OCI-LY1 (cell line): ENCODE results near the gene CLCN5.

Source experiments
- H2AFZ ChIP-seq: fragments of 200-600 bp; sonication (generic), shearing (Covaris generic); 2 replicates; pipeline ENCODE4 v1.6.0; 2014; ENCODE audit warnings: antibody characterized with exemption, mild to moderate bottlenecking, low read length
- H3F3A ChIP-seq: fragments of 200-600 bp; sonication (generic), shearing (Covaris generic); 2 replicates; pipeline ENCODE4 v1.6.0; 2014; ENCODE audit warnings: mild to moderate bottlenecking, antibody characterized with exemption, low read length, moderate library complexity; ENCODE audit not compliant: insufficient read depth
- H3K27ac ChIP-seq: fragments of 200-600 bp; sonication (generic); 2 replicates; pipeline ENCODE4 v1.5.1; 2014; ENCODE audit warnings: low read length, mixed run types, mild to moderate bottlenecking, low read depth; ENCODE audit not compliant: poor library complexity, severe bottlenecking
- H3K27me3 ChIP-seq: fragments of 200-600 bp; sonication (generic); 2 replicates; pipeline ENCODE4 v1.6.0; 2014; ENCODE audit warnings: antibody characterized with exemption, mild to moderate bottlenecking, low read length, moderate library complexity; ENCODE audit not compliant: insufficient read depth
- H3K36me3 ChIP-seq: fragments of 200-600 bp; sonication (generic); 2 replicates; pipeline ENCODE4 v1.6.1; 2014; ENCODE audit warnings: mild to moderate bottlenecking, antibody characterized with exemption, low read length, moderate library complexity, mixed read lengths; ENCODE audit not compliant: insufficient read depth
- H3K4me1 ChIP-seq: fragments of 200-600 bp; sonication (generic); 2 replicates; pipeline ENCODE4 v1.5.1; 2014; ENCODE audit warnings: mild to moderate bottlenecking, low read length, moderate library complexity; ENCODE audit not compliant: insufficient read depth, severe bottlenecking
- H3K4me2 ChIP-seq: fragments of 200-600 bp; sonication (generic), shearing (Covaris generic); 2 replicates; pipeline ENCODE4 v1.6.1; 2014; ENCODE audit warnings: low read length
- H3K4me3 ChIP-seq: fragments of 200-600 bp; sonication (generic); 2 replicates; pipeline ENCODE4 v1.5.1; 2014; ENCODE audit warnings: low read length, low read depth, mild to moderate bottlenecking, mixed read lengths; ENCODE audit not compliant: poor library complexity, severe bottlenecking
- H3K79me2 ChIP-seq: fragments of 200-600 bp; shearing (Covaris generic); 2 replicates; pipeline ENCODE4 v1.6.1; 2016; ENCODE audit warnings: mixed run types, low read length, mixed read lengths; ENCODE audit not compliant: insufficient read depth
- H3K9ac ChIP-seq: fragments of 200-600 bp; sonication (generic), shearing (Covaris generic); 2 replicates; pipeline ENCODE4 v1.6.1; 2014; ENCODE audit warnings: mild to moderate bottlenecking, low read length, mixed read lengths
- H3K9me2 ChIP-seq: fragments of 200-600 bp; sonication (generic), shearing (Covaris generic); 2 replicates; pipeline ENCODE4 v1.6.1; 2014; ENCODE audit warnings: low read depth, mild to moderate bottlenecking, low read length, mixed read lengths
- H3K9me3 ChIP-seq: fragments of 200-600 bp; shearing (Covaris generic); 2 replicates; pipeline ENCODE4 v1.6.1; 2014; ENCODE audit warnings: low read length, mixed read lengths
- H4K20me1 ChIP-seq: fragments of 200-600 bp; sonication (generic), shearing (Covaris generic); 2 replicates; pipeline ENCODE4 v1.6.0; 2016; ENCODE audit warnings: mild to moderate bottlenecking, low read length; ENCODE audit not compliant: insufficient read depth
- EZH2 ChIP-seq: fragments of 200-600 bp; sonication (generic), shearing (Covaris generic); IDR thresholded peaks from 2 replicates; pipeline ENCODE4 v1.8.0; 2017; ENCODE audit warnings: borderline replicate concordance, mixed run types, mild to moderate bottlenecking, antibody characterized with exemption, low read length, moderate library complexity, mixed read lengths
- TF ChIP-seq, protein P1 (sequence below): fragments of 200-600 bp; sonication (generic), shearing (Covaris generic); IDR thresholded peaks from 2 replicates; pipeline ENCODE4 v1.5.1; 2017; ENCODE audit warnings: mild to moderate bottlenecking, antibody characterized with exemption, low read length, moderate library complexity, mixed read lengths

CLCN5 gene

DNA sequence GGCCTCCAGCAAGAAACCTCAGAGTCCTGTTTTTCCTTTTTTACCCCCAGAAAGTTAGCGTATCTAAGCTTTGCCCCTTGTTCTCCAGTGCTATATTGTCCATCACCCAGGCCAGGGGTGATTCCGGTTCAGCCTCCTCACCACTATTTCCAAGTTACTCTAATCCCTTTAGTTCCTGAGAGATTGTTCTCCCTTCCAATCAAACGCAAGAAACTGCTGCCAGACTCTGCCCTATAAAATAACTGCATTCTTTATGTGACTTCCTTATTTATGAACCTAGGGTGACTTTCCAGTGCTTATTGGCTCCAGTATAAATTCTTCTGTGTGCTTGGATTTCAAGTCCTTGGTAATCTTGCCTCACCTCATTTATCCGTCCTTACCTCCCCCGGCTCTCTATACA lies 65.7 kb downstream of the CLCN5 start:
- H3K9me2 ChIP-seq: no peaks in the 10 kb centered on the region
- no peaks in the 10 kb centered on the region for H3F3A ChIP-seq
- H3K4me1 ChIP-seq: no peaks in the 10 kb centered on the region
- H3K9me3 ChIP-seq: no peaks in the 10 kb centered on the region
- H3K4me2 ChIP-seq: no peak overlapping the region
- H3K9ac ChIP-seq: no peak overlapping the region
- no peaks in the 10 kb centered on the region for H4K20me1 ChIP-seq
- H3K27me3 ChIP-seq: no peaks in the 10 kb centered on the region
- no peak overlapping the region for H3K4me3 ChIP-seq
- no peak overlapping the region for H3K27ac ChIP-seq
- H2AFZ ChIP-seq: no peak overlapping the region
- no peaks in the 10 kb centered on the region for H3K79me2 ChIP-seq
- no peak for TF ChIP-seq EZH2
- TF ChIP-seq, protein P1, sequence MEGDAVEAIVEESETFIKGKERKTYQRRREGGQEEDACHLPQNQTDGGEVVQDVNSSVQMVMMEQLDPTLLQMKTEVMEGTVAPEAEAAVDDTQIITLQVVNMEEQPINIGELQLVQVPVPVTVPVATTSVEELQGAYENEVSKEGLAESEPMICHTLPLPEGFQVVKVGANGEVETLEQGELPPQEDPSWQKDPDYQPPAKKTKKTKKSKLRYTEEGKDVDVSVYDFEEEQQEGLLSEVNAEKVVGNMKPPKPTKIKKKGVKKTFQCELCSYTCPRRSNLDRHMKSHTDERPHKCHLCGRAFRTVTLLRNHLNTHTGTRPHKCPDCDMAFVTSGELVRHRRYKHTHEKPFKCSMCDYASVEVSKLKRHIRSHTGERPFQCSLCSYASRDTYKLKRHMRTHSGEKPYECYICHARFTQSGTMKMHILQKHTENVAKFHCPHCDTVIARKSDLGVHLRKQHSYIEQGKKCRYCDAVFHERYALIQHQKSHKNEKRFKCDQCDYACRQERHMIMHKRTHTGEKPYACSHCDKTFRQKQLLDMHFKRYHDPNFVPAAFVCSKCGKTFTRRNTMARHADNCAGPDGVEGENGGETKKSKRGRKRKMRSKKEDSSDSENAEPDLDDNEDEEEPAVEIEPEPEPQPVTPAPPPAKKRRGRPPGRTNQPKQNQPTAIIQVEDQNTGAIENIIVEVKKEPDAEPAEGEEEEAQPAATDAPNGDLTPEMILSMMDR: no peak
- no peaks in the 10 kb centered on the region for H3K36me3 ChIP-seq

DNA sequence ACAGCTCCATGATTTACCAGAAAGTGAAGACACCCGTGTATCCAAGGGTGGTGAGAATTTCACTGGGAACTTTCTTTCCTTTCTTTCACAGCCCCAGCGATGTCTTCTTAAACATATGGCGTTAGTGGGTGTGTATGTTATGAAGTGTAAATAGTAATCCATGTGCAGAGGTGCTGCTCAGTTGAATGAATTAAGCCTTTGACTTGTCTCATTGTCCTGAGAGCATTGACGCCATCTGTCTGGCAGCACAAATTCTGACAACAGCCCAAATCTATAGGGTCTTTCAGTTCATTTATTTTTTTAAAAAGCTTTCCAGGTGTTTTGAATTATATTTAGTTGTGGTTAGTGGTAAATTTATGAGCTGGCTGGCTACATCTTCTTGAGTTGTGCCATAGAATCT lies 69.4 kb downstream of the CLCN5 start:
- TF ChIP-seq, protein P1: no peak
- TF ChIP-seq EZH2: no peak
- Histone ChIP-seq H3K4me1 (no peaks in the 10 kb centered on the region), H4K20me1 (no peaks in the 10 kb centered on the region), H3K27me3 (no peaks in the 10 kb centered on the region), H3K4me2 (no peak overlapping the region), H3K9me3 (no peaks in the 10 kb centered on the region), H3K36me3 (no peaks in the 10 kb centered on the region), H2AFZ (no peak overlapping the region), H3K27ac (no peak overlapping the region), H3F3A (no peaks in the 10 kb centered on the region), H3K9me2 (no peaks in the 10 kb centered on the region), H3K79me2 (no peaks in the 10 kb centered on the region), H3K4me3 (no peak overlapping the region), H3K9ac (no peak overlapping the region)

DNA sequence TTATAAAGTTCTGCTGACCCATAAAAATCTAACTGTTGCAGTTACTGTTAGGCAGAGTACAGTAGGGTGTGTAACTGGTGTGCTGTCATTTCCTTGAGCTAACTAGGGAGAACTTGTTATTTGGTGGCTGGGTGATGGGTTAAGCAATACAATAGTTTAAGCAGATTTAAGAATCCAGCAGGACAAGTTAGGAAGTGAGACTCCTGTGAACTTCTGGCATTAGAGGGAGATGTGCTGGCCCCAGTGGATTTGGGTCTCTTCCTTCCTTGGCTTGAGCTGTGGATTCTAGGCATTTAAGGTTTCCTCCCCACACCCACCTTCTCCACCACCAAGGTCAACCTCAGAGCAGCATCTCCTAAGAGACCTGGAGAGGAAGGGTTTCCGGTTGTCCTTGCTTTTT lies 70.5 kb downstream of the CLCN5 start:
- Histone ChIP-seq H3K27ac (no peak overlapping the region), H4K20me1 (no peaks in the 10 kb centered on the region), H3K9me2 (no peaks in the 10 kb centered on the region), H3F3A (no peaks in the 10 kb centered on the region), H3K4me1 (no peaks in the 10 kb centered on the region), H3K9me3 (no peaks in the 10 kb centered on the region), H3K4me2 (no peak overlapping the region), H3K36me3 (no peaks in the 10 kb centered on the region), H3K9ac (no peak overlapping the region), H2AFZ (no peak overlapping the region), H3K27me3 (no peaks in the 10 kb centered on the region), H3K4me3 (no peak overlapping the region), H3K79me2 (no peaks in the 10 kb centered on the region)
- TF ChIP-seq, protein P1: no peak
- no peak for TF ChIP-seq EZH2
